PC-9 (cell line): ENCODE results near the gene SLC38A3.

Experiments used
- CTCF ChIP-seq: fragments of 200-600 bp; sonication (generic); conservative IDR thresholded peaks from 2 replicates; pipeline ENCODE4 v1.6.1; 2017; ENCODE audit warnings: mixed run types, antibody characterized with exemption, mild to moderate bottlenecking, moderate library complexity
- EZH2 ChIP-seq: fragments of 200-600 bp; sonication (generic); IDR thresholded peaks from 2 replicates; pipeline ENCODE4 v1.8.0; 2017; ENCODE audit warnings: antibody characterized with exemption, low read depth

GRCh38 chr3:50241163-50241562 is 36.1 kb downstream of the SLC38A3 start:
- TF ChIP-seq CTCF (no peak), EZH2 (no peak)
